Measurements from ENCODE around the gene ATAD3A.

DNA sequence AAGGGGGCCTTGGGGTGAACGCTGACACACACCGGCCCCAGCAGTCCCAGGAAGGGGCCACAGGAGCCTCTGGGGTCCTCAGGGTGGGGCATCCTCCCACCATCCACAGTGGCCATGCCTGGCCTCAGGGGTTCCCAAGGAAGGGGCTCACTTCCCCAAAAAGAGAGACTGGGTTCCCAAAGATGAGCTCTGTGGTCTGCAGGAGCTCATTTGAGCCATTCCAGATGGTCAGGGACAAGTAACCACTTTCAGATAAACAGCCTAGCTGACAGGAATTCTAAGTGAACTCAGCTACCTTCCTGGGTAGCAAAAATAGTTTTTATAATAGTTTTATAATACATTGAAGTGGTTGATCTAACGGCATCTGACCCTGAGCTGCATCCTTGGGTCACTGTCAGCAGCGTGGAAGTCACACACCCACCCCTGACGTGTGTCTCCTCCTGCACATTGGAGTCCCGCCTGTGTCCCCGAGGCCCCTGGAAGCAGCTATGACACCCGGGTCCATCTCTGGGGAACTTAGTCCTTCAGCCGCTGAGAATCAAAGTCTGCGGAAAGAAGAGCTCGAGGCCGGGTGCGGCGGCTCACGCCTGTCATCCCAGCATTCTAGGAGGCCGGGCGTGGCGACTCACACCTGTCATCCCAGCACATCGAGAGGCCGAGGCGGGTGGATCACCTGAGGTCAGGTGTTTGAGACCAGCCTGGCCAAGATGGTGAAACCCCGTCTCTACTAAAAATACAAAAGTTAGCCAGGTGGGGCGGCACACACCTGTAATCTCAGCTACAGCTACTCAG, 34.2 kb downstream of the ATAD3A start:
- TF ChIP-seq, protein P1, sequence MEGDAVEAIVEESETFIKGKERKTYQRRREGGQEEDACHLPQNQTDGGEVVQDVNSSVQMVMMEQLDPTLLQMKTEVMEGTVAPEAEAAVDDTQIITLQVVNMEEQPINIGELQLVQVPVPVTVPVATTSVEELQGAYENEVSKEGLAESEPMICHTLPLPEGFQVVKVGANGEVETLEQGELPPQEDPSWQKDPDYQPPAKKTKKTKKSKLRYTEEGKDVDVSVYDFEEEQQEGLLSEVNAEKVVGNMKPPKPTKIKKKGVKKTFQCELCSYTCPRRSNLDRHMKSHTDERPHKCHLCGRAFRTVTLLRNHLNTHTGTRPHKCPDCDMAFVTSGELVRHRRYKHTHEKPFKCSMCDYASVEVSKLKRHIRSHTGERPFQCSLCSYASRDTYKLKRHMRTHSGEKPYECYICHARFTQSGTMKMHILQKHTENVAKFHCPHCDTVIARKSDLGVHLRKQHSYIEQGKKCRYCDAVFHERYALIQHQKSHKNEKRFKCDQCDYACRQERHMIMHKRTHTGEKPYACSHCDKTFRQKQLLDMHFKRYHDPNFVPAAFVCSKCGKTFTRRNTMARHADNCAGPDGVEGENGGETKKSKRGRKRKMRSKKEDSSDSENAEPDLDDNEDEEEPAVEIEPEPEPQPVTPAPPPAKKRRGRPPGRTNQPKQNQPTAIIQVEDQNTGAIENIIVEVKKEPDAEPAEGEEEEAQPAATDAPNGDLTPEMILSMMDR (IDR thresholded peaks at IDR 0.05; ENCODE audit: poor library complexity, severe bottlenecking) = no peak
- TF ChIP-seq EZH2 (IDR thresholded peaks at IDR 0.05; ENCODE audit: borderline replicate concordance, insufficient read depth, low read length, poor library complexity, severe bottlenecking) = no peak
- no peak for TF ChIP-seq TAF1 (IDR thresholded peaks at IDR 0.05; ENCODE audit: low read depth)
- TF ChIP-seq RAD21 (conservative IDR thresholded peaks at IDR 0.05) = no peak
- TF ChIP-seq, protein P2, sequence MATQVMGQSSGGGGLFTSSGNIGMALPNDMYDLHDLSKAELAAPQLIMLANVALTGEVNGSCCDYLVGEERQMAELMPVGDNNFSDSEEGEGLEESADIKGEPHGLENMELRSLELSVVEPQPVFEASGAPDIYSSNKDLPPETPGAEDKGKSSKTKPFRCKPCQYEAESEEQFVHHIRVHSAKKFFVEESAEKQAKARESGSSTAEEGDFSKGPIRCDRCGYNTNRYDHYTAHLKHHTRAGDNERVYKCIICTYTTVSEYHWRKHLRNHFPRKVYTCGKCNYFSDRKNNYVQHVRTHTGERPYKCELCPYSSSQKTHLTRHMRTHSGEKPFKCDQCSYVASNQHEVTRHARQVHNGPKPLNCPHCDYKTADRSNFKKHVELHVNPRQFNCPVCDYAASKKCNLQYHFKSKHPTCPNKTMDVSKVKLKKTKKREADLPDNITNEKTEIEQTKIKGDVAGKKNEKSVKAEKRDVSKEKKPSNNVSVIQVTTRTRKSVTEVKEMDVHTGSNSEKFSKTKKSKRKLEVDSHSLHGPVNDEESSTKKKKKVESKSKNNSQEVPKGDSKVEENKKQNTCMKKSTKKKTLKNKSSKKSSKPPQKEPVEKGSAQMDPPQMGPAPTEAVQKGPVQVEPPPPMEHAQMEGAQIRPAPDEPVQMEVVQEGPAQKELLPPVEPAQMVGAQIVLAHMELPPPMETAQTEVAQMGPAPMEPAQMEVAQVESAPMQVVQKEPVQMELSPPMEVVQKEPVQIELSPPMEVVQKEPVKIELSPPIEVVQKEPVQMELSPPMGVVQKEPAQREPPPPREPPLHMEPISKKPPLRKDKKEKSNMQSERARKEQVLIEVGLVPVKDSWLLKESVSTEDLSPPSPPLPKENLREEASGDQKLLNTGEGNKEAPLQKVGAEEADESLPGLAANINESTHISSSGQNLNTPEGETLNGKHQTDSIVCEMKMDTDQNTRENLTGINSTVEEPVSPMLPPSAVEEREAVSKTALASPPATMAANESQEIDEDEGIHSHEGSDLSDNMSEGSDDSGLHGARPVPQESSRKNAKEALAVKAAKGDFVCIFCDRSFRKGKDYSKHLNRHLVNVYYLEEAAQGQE (IDR thresholded peaks at IDR 0.05; ENCODE audit: borderline replicate concordance) = no peak
- no peak for TF ChIP-seq POLR2AphosphoS5 (IDR thresholded peaks at IDR 0.05)
- no peak for TF ChIP-seq MXI1 (conservative IDR thresholded peaks at IDR 0.05; ENCODE audit: poor library complexity, severe bottlenecking)
- TF ChIP-seq EP300 (conservative IDR thresholded peaks at IDR 0.05; ENCODE audit: poor library complexity, severe bottlenecking) = no peak
- no peak for TF ChIP-seq SMC3 (conservative IDR thresholded peaks at IDR 0.05; ENCODE audit: poor library complexity)
